K562 (cell line): ENCODE data around the gene SLX4IP. TPM values are rescaled to one million over a fixed set of nuclear protein-coding genes. Genes with fewer than 3 reads are reported as not detected.

Experiments used
- ATAC-seq: fragments of 200-7000 bp; cut with Tn5 transposase; 3 replicates; pipeline ENCODE4 v1.9.1; 2020; ENCODE audit warnings: moderate library complexity
- BruUV-seq: library from RNA; stranded (reverse); fragments of 400-500 nt; replicated peaks from 2 replicates; lab custom pipeline; 2021; lab: Mats Ljungman, UMichigan
- CTCF ChIA-PET: fragments of 300-600 bp; formaldehyde crosslinking; extraction: SDS; loops from one replicate; lab custom pipeline; 2021; ENCODE audit warnings: low intra/inter-chr PET ratio; lab: Yijun Ruan, JAX
- POLR2A ChIA-PET: fragments of 300-600, 350-650 bp; sonication (Branson Sonifier 250); formaldehyde crosslinking; extraction: SDS; loops from one replicate; lab custom pipeline; 2021; ENCODE audit warnings: antibody characterized with exemption, inconsistent platforms; lab: Yijun Ruan, JAX
- DNase-seq, 4 experiments: peaks; one replicate each; pipeline versions ENCODE4 v3.0.0 to v3.0.0-alpha.2; 2011 to 2018; ENCODE audit warnings: low spot score in 3 of 4, mixed read lengths in 3 of 4; ENCODE audit errors: extremely low read depth in 1 of 4
- FAIRE-seq: peaks from 2 replicates; lab custom pipeline; 2011; peaks lifted over from hg19 to GRCh38; lab: Jason Lieb, UNC
- H2AFZ ChIP-seq: 2 replicates; pipeline ENCODE4 v1.6.0; 2011; ENCODE audit warnings: low read depth, low read length, control low read depth, inconsistent platforms
- H3K27ac ChIP-seq: fragments of 200-600 bp; 3 replicates; pipeline ENCODE4 v1.8.0; 2011; ENCODE audit warnings: low read depth, mild to moderate bottlenecking, control low read depth, inconsistent platforms, low read length, moderate library complexity, mixed read lengths; ENCODE audit errors: extremely low read depth
- H3K27me3 ChIP-seq, 2 experiments: fragments of 300-600 bp in 1 of 2; 2 replicates in 1 of 2; 3 replicates in 1 of 2; pipeline versions ENCODE4 v1.6.0 to v1.8.0; 2011; ENCODE audit warnings: inconsistent platforms in 2 of 2, low read length in 2 of 2, mild to moderate bottlenecking in 1 of 2, mixed read lengths in 1 of 2, moderate library complexity in 1 of 2; ENCODE audit not compliant: control insufficient read depth in 2 of 2, insufficient read depth in 2 of 2
- H3K36me3 ChIP-seq: fragments of 300-600 bp; 3 replicates; pipeline ENCODE4 v1.8.0; 2011; ENCODE audit warnings: mild to moderate bottlenecking, low read length, inconsistent platforms; ENCODE audit not compliant: control insufficient read depth, insufficient read depth
- H3K4me1 ChIP-seq, 2 experiments: fragments of 200-600 bp in 1 of 2; replicated peaks in 1 of 2; 2 replicates in 1 of 2; 3 replicates in 1 of 2; pipeline versions ENCODE4 v1.5.1 to v1.8.0; 2011; ENCODE audit warnings: inconsistent platforms in 2 of 2, low read length in 2 of 2, mild to moderate bottlenecking in 1 of 2, mixed read lengths in 1 of 2, moderate library complexity in 1 of 2; ENCODE audit not compliant: control insufficient read depth in 2 of 2, insufficient read depth in 2 of 2
- H3K4me2 ChIP-seq: 2 replicates; pipeline ENCODE4 v1.6.1; 2011; ENCODE audit warnings: low read length, control low read depth, inconsistent platforms, mixed read lengths; ENCODE audit not compliant: insufficient read depth
- H3K4me3 ChIP-seq: fragments of 200-600 bp; sonication (generic), shearing (Covaris generic); 2 replicates; pipeline ENCODE4 v1.5.1; 2016; ENCODE audit warnings: control low read depth, inconsistent platforms
- H3K79me2 ChIP-seq: fragments of 200-600 bp; 3 replicates; pipeline ENCODE4 v1.8.0; 2011; ENCODE audit warnings: low read length, inconsistent platforms; ENCODE audit not compliant: control insufficient read depth, insufficient read depth
- H3K9ac ChIP-seq, 2 experiments: 2 replicates each; pipeline versions ENCODE4 v1.6.0 to v1.6.1; 2011; ENCODE audit warnings: low read depth in 2 of 2, low read length in 2 of 2, control low read depth in 1 of 2, inconsistent platforms in 1 of 2, mild to moderate bottlenecking in 1 of 2, mixed read lengths in 1 of 2; ENCODE audit not compliant: insufficient read depth in 1 of 2
- H3K9me1 ChIP-seq: one replicate; pipeline ENCODE4 v1.6.0; 2011; ENCODE audit warnings: inconsistent platforms, mild to moderate bottlenecking, low read length, moderate library complexity; ENCODE audit not compliant: control insufficient read depth, insufficient read depth
- H3K9me3 ChIP-seq: replicated peaks from 2 replicates; pipeline ENCODE4 v1.5.1; 2011; ENCODE audit warnings: low read depth, low read length, inconsistent platforms; ENCODE audit not compliant: control insufficient read depth, insufficient read depth
- H4K20me1 ChIP-seq: replicated peaks from 2 replicates; pipeline ENCODE4 v1.6.1; 2011; ENCODE audit warnings: low read length, inconsistent platforms, mixed read lengths; ENCODE audit not compliant: control insufficient read depth, insufficient read depth
- DMBX1 ChIP-seq: fragments of 250-450 bp; sonication (Bioruptor Pico); IDR thresholded peaks from 2 replicates; pipeline ENCODE4 v1.8.0; 2022; ENCODE audit warnings: inconsistent platforms, mild to moderate bottlenecking, moderate library complexity, borderline replicate concordance
- EZH2 ChIP-seq: IDR thresholded peaks from 2 replicates; pipeline ENCODE4 v1.6.1; 2012; ENCODE audit warnings: low read depth, mild to moderate bottlenecking, inconsistent platforms, low read length, borderline replicate concordance
- LEF1 ChIP-seq: fragments of 450-650 bp; IDR thresholded peaks from 2 replicates; pipeline ENCODE4 v1.6.1; 2016; ENCODE audit warnings: mild to moderate bottlenecking
- SMC3 ChIP-seq: conservative IDR thresholded peaks from 2 replicates; pipeline ENCODE4 v1.6.1; 2011; ENCODE audit warnings: low read depth, low read length, improper control_type of control experiment; ENCODE audit not compliant: insufficient read depth
- SNIP1 ChIP-seq: fragments of 450-650 bp; IDR thresholded peaks from 2 replicates; pipeline ENCODE4 v1.7.1; 2017; ENCODE audit warnings: low read depth, mild to moderate bottlenecking
- SNRNP70 ChIP-seq: fragments of 200-400 bp; formaldehyde crosslinking; optimal IDR thresholded peaks from 2 replicates; pipeline ENCODE3; 2017; ENCODE audit warnings: low read depth, low read length
- TEAD1 ChIP-seq, 2 experiments: fragments of 450-650 bp in 1 of 2; sonication (generic) in 1 of 2; formaldehyde crosslinking; IDR thresholded peaks; 2 replicates each; pipeline versions ENCODE4 v1.4.0 to v1.8.0; 2020 to 2022; ENCODE audit warnings: mild to moderate bottlenecking in 2 of 2, missing genetic modification reagents in 1 of 2
- TRIM24 ChIP-seq, 2 experiments: fragments of 450-650 bp; IDR thresholded peaks; 2 replicates each; pipeline ENCODE4 v1.6.1; 2016
- ZBTB17 ChIP-seq: fragments of 450-650 bp; formaldehyde crosslinking; IDR thresholded peaks from 2 replicates; pipeline ENCODE4 v1.4.0; 2020; ENCODE audit warnings: mild to moderate bottlenecking
- ZNF217 ChIP-seq: sonication (generic); formaldehyde crosslinking; IDR thresholded peaks from 2 replicates; pipeline ENCODE4 v1.8.0; 2022; ENCODE audit warnings: mild to moderate bottlenecking, missing genetic modification reagents
- ZNF224 ChIP-seq: sonication (generic); formaldehyde crosslinking; IDR thresholded peaks from 2 replicates; pipeline ENCODE4 v1.8.0; 2022; ENCODE audit warnings: mild to moderate bottlenecking, missing genetic modification reagents
- ZNF3 ChIP-seq: fragments of 250-450 bp; sonication (Bioruptor Pico); IDR thresholded peaks from 2 replicates; pipeline ENCODE4 v1.5.0; 2021; ENCODE audit warnings: mild to moderate bottlenecking, moderate library complexity
- ZNF436 ChIP-seq: fragments of 250-450, 450-650 bp; sonication (Bioruptor Pico); formaldehyde crosslinking; IDR thresholded peaks from 2 replicates; pipeline ENCODE4 v1.7.0; 2020; ENCODE audit warnings: mild to moderate bottlenecking
- WGBS: fragments of 100-300 bp; shearing (Covaris generic); methylation state at CpG from one replicate; pipeline ENCODE4 v1.1.6; 2016; ENCODE audit warnings: low coverage, mixed read lengths; ENCODE audit not compliant: insufficient coverage; ENCODE audit errors: missing lambda C conversion rate; 5-methylcytosine and 5-hydroxymethylcytosine counted together
- in situ Hi-C: fragments of 300-500 bp; cut with MboI; formaldehyde crosslinking; loops from 4 replicates; pipeline ENCODE4 v1.15.0; 2018; ENCODE audit warnings: inconsistent platforms, mixed read lengths
- intact Hi-C: fragments of 100-400 bp; cut with micrococcal nuclease; formaldehyde crosslinking; loops from 2 replicates; pipeline ENCODE4 v1.14.2; 2022
- polyA plus RNA-seq, 8 experiments: library from polyadenylated mRNA; depleted of rRNA in 4 of 8; stranded (reverse) in 5 of 8; unstranded in 3 of 8; fragments of >200 nt; fragmentation: Nextera tagmentation in 2 of 8; fragmentation: Illumina TruSeq in 1 of 8; extraction: Ambion mirVana in 2 of 8; extraction: Trizol in 1 of 8; gene quantifications; 2 replicates each; pipeline versions ENCODE4 v1.2.1 to v1.2.3, GENCODE V29; 2011 to 2014; ENCODE audit warnings: inconsistent platforms in 1 of 8, missing spikeins in 1 of 8
- total RNA-seq, 7 experiments: library from RNA; depleted of rRNA in 6 of 7; stranded (reverse); fragments of >200 nt in 6 of 7; fragmentation: Illumina TruSeq in 2 of 7; extraction: Trizol in 2 of 7; gene quantifications; 2 replicates each; pipeline versions ENCODE4 v1.2.1 to v1.2.3, GENCODE V29; 2011 to 2021; ENCODE audit warnings: low replicate concordance in 1 of 7
- TF ChIP-seq, protein P1 (sequence below): fragments of 250-450 bp; sonication (Bioruptor Pico); IDR thresholded peaks from 2 replicates; pipeline ENCODE4 v1.8.0; 2021; ENCODE audit warnings: borderline replicate concordance, mild to moderate bottlenecking, moderate library complexity; ENCODE audit not compliant: poor library complexity, severe bottlenecking
- TF ChIP-seq, protein P2 (sequence below): sonication (generic); formaldehyde crosslinking; IDR thresholded peaks from 2 replicates; pipeline ENCODE4 v1.8.1; 2023; ENCODE audit warnings: mild to moderate bottlenecking, missing genetic modification reagents
- TF ChIP-seq, protein P3 (sequence below): sonication (generic); formaldehyde crosslinking; IDR thresholded peaks from 2 replicates; pipeline ENCODE4 v1.9.0; 2022; ENCODE audit warnings: mild to moderate bottlenecking, missing genetic modification reagents

SLX4IP gene
- total and polyA plus RNA-seq, 9 of the 15 experiments (the other 6 are each of a cell fraction or from before 2014, with no cell fraction given), result 1.5 to 5.9 (median 3.5) TPM

DNA sequence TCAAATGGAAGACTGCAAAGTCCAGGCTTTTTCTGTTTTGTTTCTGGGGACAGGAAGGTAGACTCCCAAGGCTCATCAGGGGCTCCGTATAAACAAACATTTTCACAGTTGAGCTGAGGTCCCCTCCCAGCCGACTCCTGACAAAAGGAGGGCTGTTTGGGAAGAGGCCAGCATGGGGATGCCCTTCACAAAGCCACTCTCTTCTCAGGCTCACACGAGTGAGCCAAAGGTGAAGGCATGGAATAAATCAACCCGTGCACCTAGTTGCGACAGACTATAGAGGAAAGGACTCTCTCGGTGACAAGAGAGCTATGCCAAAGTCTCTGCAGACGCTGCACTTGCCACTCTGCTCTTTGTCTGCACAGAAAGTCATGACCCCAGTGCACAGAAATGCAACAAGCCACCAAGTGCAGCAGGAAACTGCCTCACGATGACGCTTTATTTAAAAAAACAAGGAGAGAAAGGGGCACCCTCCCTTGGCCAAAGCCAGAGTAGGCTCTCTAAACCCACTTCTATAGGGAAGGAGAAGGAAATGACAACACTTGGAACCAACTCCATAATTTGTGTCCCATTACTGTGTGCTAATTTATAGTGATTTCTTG, 217.7 kb downstream of the SLX4IP start:
- BruUV-seq, result no TSS peak
- no peak overlapping the region for H3K27ac ChIP-seq
- no peak overlapping the region for H3K4me2 ChIP-seq
- no peaks in the 10 kb centered on the region for H3K79me2 ChIP-seq
- TF ChIP-seq, protein P1, sequence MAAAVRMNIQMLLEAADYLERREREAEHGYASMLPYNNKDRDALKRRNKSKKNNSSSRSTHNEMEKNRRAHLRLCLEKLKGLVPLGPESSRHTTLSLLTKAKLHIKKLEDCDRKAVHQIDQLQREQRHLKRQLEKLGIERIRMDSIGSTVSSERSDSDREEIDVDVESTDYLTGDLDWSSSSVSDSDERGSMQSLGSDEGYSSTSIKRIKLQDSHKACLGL (CRISPR knock-in tag), result no peak
- TF ChIP-seq SMC3 (no peak), ZNF217 (CRISPR knock-in tag) (no peak), ZNF224 (no peak), TEAD1 (CRISPR knock-in tag; IDR thresholded peaks at IDR 0.05) (no peak), ZNF436 (CRISPR knock-in tag) (no peak), ZNF3 (CRISPR knock-in tag) (no peak), DMBX1 (CRISPR knock-in tag) (no peak), TRIM24 (IDR thresholded peaks at IDR 0.05) (no peak), LEF1 (no peak), SNRNP70 (no peak), ZBTB17 (CRISPR knock-in tag) (no peak), SNIP1 (no peak), EZH2 (no peak)
- TF ChIP-seq, protein P2, sequence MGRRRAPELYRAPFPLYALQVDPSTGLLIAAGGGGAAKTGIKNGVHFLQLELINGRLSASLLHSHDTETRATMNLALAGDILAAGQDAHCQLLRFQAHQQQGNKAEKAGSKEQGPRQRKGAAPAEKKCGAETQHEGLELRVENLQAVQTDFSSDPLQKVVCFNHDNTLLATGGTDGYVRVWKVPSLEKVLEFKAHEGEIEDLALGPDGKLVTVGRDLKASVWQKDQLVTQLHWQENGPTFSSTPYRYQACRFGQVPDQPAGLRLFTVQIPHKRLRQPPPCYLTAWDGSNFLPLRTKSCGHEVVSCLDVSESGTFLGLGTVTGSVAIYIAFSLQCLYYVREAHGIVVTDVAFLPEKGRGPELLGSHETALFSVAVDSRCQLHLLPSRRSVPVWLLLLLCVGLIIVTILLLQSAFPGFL, result no peak
- TF ChIP-seq, protein P3, sequence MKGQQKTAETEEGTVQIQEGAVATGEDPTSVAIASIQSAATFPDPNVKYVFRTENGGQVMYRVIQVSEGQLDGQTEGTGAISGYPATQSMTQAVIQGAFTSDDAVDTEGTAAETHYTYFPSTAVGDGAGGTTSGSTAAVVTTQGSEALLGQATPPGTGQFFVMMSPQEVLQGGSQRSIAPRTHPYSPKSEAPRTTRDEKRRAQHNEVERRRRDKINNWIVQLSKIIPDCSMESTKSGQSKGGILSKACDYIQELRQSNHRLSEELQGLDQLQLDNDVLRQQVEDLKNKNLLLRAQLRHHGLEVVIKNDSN (CRISPR knock-in tag), result no peak
- H3K9me1 ChIP-seq, result no peaks in the 10 kb centered on the region
- in situ Hi-C loops, result no loop called here
- DNase-seq (no peak), ATAC-seq (no peak), FAIRE-seq (no peak)
- CTCF ChIA-PET, result no interaction called here
- H4K20me1 ChIP-seq, result no peaks in the 10 kb centered on the region
- POLR2A ChIA-PET, result no interaction called here
- WGBS, result 2% methylated on average over 9 of the region's 9 CpGs
- no peak overlapping the region for H3K9ac ChIP-seq
- H3K4me1 ChIP-seq, result no peaks in the 10 kb centered on the region
- H3K27me3 ChIP-seq, result peaks cover 3 to 30% of the 10 kb centered on the region in 2 experiments; a peak in 2 of 5 replicates
- intact Hi-C loops, result no loop called here
- no peaks in the 10 kb centered on the region for H3K36me3 ChIP-seq
- H2AFZ ChIP-seq, result no peak overlapping the region
- no peaks in the 10 kb centered on the region for H3K9me3 ChIP-seq
- H3K4me3 ChIP-seq, result no peak overlapping the region
